AG09319 (cell line): ENCODE measurements around the gene BPIFB6.

Source experiments
- DNase-seq: peaks from one replicate; pipeline ENCODE4 v3.0.0-alpha.2; 2010; ENCODE audit warnings: low read depth; ENCODE audit errors: extremely low read depth
- TF ChIP-seq, protein P1 (sequence below): IDR thresholded peaks from 2 replicates; pipeline ENCODE4 v1.5.1; 2011; ENCODE audit warnings: low read depth, mild to moderate bottlenecking, inconsistent platforms, low read length, moderate library complexity

The BPIFB6 gene

DNA sequence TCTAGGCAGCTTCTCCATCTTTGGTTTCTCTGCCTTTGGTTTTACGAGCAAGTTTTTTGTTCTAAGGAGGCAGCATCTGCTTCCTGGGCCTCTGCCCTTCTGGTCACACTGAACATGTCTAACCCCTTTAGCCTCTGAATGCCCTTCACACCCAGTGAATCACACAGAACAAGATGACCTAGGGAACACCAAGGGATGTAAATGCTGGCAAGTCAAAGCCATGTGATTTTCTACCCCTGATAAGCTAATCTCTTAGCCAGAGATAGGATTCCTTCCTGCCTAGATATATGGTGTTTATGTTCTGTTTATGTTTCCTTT lies 7.2 kb upstream of the BPIFB6 start:
- TF ChIP-seq, protein P1, sequence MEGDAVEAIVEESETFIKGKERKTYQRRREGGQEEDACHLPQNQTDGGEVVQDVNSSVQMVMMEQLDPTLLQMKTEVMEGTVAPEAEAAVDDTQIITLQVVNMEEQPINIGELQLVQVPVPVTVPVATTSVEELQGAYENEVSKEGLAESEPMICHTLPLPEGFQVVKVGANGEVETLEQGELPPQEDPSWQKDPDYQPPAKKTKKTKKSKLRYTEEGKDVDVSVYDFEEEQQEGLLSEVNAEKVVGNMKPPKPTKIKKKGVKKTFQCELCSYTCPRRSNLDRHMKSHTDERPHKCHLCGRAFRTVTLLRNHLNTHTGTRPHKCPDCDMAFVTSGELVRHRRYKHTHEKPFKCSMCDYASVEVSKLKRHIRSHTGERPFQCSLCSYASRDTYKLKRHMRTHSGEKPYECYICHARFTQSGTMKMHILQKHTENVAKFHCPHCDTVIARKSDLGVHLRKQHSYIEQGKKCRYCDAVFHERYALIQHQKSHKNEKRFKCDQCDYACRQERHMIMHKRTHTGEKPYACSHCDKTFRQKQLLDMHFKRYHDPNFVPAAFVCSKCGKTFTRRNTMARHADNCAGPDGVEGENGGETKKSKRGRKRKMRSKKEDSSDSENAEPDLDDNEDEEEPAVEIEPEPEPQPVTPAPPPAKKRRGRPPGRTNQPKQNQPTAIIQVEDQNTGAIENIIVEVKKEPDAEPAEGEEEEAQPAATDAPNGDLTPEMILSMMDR = no peak
- DNase-seq = no peak

DNA sequence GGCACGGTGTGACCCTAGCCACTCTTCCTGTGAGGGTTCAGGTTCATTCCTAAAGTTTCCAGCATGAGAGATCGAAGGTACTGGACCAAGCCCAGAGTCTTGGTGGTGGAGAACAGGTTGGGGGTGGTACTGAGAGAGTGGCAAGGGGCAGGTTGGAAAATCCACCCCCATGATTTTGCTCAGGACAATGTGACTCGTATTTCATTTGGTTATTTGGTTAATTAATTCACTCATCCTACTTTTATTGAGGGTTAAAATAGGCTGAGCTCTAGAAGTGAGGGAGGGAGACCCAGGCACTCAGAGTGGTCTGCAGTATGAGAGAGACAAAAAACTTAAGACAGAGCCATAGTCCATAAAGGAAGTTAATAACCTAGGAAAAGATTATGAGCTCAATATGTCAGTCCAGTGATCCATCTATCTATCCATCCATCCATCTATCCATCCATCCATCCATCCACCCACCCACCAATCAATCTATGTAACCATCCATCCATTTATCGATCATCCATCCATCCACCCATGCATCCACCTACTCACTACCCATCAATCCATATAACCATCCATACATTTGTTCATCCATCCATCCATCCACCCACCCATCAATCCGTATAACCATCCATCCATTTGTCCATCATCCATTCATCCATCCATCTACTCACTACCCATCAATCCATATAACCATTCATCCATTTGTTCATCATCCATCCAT lies 6.7 kb upstream of the BPIFB6 start:
- no peak for DNase-seq
- TF ChIP-seq, protein P1 = no peak

GRCh38 chr20:33025318-33025876 lies 6.1 kb upstream of the BPIFB6 start:
- TF ChIP-seq, protein P1 = no peak
- DNase-seq = no peak

DNA sequence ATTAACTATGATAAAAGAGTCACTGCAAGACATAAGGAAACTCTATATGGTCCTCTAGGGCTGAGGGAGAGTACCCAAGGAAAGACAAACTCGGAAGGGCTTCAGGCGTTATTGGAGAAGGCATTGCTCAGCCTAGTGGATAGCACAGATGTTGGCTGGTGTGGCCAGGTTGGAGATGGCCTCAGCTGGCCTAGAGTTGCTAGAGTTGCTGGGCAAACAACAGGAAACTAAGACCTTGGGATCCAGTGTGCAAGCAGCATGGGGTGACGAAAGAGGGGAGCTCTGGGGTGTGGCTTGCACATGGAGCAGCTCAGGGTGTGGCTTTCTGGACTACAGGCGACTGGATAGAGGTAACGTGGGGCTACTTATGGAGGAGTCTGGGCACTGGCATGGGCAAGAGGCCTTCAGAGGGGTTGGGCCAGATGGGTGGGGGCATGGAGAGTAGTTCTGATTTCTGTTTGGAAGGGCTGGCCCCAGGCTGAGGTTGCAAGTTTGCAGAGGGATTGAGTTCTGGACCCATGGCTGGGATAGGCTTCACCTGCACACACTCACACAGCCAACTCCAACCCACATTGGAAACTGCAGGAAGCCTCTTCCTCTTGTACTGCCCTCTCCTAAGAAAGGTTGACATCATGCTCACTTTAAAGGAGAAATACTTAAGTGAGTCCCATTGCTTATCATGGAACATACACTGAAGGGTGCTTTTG lies 5.2 kb upstream of the BPIFB6 start:
- TF ChIP-seq, protein P1 = no peak
- DNase-seq = no peak

GRCh38 chr20:33026779-33027759 lies 4.4 kb upstream of the BPIFB6 start:
- TF ChIP-seq, protein P1 = no peak
- DNase-seq = no peak

- DNase-seq = no peak
- TF ChIP-seq, protein P1 = no peak
These were observed 3.4 kb upstream of the BPIFB6 start for GRCh38 chr20:33027769-33028751.
